Liver (tissue), 9 donors: ENCODE data around the gene TSEN2. TPM values are rescaled to one million over a fixed set of nuclear protein-coding genes. Genes with fewer than 3 reads are reported as not detected.
"Not testable (repeated sequence)": the region's sequence is repeated elsewhere in the genome, so short reads cannot be mapped to it uniquely, and the experiment has no call there.

Experiments used
- DNase-seq: peaks from one replicate; pipeline ENCODE4 v3.0.0-alpha.2; 2017; ENCODE audit warnings: low spot score
- H3K27ac ChIP-seq, 2 donors: one replicate each; pipeline ENCODE4 v1.7.0; 2013; ENCODE audit warnings: inconsistent platforms in 2 of 2, low read length in 2 of 2, control low read depth in 1 of 2, low read depth in 1 of 2, mild to moderate bottlenecking in 1 of 2
- H3K27me3 ChIP-seq, 4 donors: one replicate each; pipeline versions ENCODE4 v1.6.1 to v1.7.0; 2013; ENCODE audit warnings: low read length in 3 of 4, inconsistent platforms in 1 of 4, mild to moderate bottlenecking in 1 of 4, moderate library complexity in 1 of 4; ENCODE audit not compliant: control insufficient read depth in 4 of 4, insufficient read depth in 4 of 4
- H3K36me3 ChIP-seq, 4 donors: one replicate each; pipeline versions ENCODE4 v1.6.1 to v1.7.0; 2013; ENCODE audit warnings: low read length in 3 of 4, mild to moderate bottlenecking in 3 of 4, low read depth in 1 of 4, moderate library complexity in 1 of 4; ENCODE audit not compliant: control insufficient read depth in 4 of 4, insufficient read depth in 3 of 4
- H3K4me1 ChIP-seq, 4 donors: one replicate each; pipeline versions ENCODE4 v1.6.1 to v1.7.0; 2013; ENCODE audit warnings: low read length in 3 of 4, mild to moderate bottlenecking in 3 of 4, moderate library complexity in 1 of 4; ENCODE audit not compliant: control insufficient read depth in 4 of 4, insufficient read depth in 4 of 4
- H3K4me3 ChIP-seq, 3 donors: one replicate each; pipeline versions ENCODE4 v1.6.1 to v1.7.0; 2013; ENCODE audit warnings: low read length in 3 of 3, control low read depth in 1 of 3, low read depth in 1 of 3, mild to moderate bottlenecking in 1 of 3
- H3K9ac ChIP-seq, 2 donors: one replicate each; pipeline ENCODE4 v1.7.0; 2013; ENCODE audit warnings: low read length in 2 of 2, mild to moderate bottlenecking in 2 of 2, moderate library complexity in 2 of 2, control low read depth in 1 of 2, low read depth in 1 of 2
- H3K9me3 ChIP-seq, 4 donors: one replicate each; pipeline versions ENCODE4 v1.6.1 to v1.7.0; 2013; ENCODE audit warnings: low read length in 3 of 4; ENCODE audit not compliant: control insufficient read depth in 4 of 4
- ATF3 ChIP-seq: IDR thresholded peaks from 2 replicates; pipeline ENCODE4 v1.6.1; 2016; ENCODE audit warnings: antibody characterized with exemption
- FOXA1 ChIP-seq: IDR thresholded peaks from 2 replicates; pipeline ENCODE4 v1.6.1; 2016; ENCODE audit warnings: antibody characterized with exemption
- HNF4A ChIP-seq, 2 donors: conservative IDR thresholded peaks; 2 replicates each; pipeline ENCODE4 v1.6.1; 2016; ENCODE audit warnings: antibody characterized with exemption in 2 of 2, mild to moderate bottlenecking in 2 of 2
- JUND ChIP-seq, 2 donors: IDR thresholded peaks; 2 replicates each; pipeline ENCODE4 v1.6.1; 2016; ENCODE audit warnings: antibody characterized with exemption in 2 of 2
- MAX ChIP-seq: IDR thresholded peaks from 2 replicates; pipeline ENCODE4 v1.6.1; 2016; ENCODE audit warnings: antibody characterized with exemption
- NR2F2 ChIP-seq: IDR thresholded peaks from 2 replicates; pipeline ENCODE4 v1.6.1; 2016; ENCODE audit warnings: antibody characterized with exemption
- RAD21 ChIP-seq, 2 donors: IDR thresholded peaks; 2 replicates each; pipeline ENCODE4 v1.6.1; 2016; ENCODE audit warnings: antibody characterized with exemption in 2 of 2, mild to moderate bottlenecking in 2 of 2
- REST ChIP-seq: IDR thresholded peaks from 2 replicates; pipeline ENCODE4 v1.6.1; 2016; ENCODE audit warnings: antibody characterized with exemption, mild to moderate bottlenecking
- SP1 ChIP-seq: IDR thresholded peaks from 2 replicates; pipeline ENCODE4 v1.6.1; 2018; ENCODE audit warnings: antibody characterized with exemption, mild to moderate bottlenecking
- TAF1 ChIP-seq: conservative IDR thresholded peaks from 2 replicates; pipeline ENCODE4 v1.6.1; 2016; ENCODE audit warnings: antibody characterized with exemption, mild to moderate bottlenecking
- WGBS: extraction: QIAGEN DNeasy Blood & Tissue Kit; methylation state at CpG from one replicate; pipeline ENCODE4 v1.1.7; 2013; 5-methylcytosine and 5-hydroxymethylcytosine counted together
- polyA plus RNA-seq, 2 donors: library from polyadenylated mRNA; stranded (reverse) in 1 of 2; unstranded in 1 of 2; fragments of 200-250 nt in 1 of 2; fragments of >200 nt in 1 of 2; fragmentation: Nextera tagmentation in 1 of 2; extraction: Ambion mirVana in 1 of 2; gene quantifications; one replicate each; pipeline versions ENCODE4 v1.2.1 to v1.2.3, GENCODE V29; 2013 to 2015
- total RNA-seq, 2 donors: library from RNA; depleted of rRNA; stranded (reverse); fragments of >200 nt; gene quantifications; one replicate each; pipeline ENCODE4 v1.2.3, GENCODE V29; 2014
- donor health status: healthy.
- donor health status: healthy.
- donor health status: healthy.
- donor health status: healthy.
- donor health status: healthy.

The TSEN2 gene
- total and polyA plus RNA-seq, 4 donors: 4.1 to 14.1 (median 6.9) TPM

- Histone ChIP-seq H3K4me1 (no peaks in the 10 kb centered on the region), H3K9ac (no peak overlapping the region), H3K9me3 (no peaks in the 10 kb centered on the region), H3K27me3 (no peaks in the 10 kb centered on the region), H3K36me3 (peaks cover 0 to 15% (median 6%) of the 10 kb centered on the region in 4 donors), H3K27ac (no peak overlapping the region), H3K4me3 (no peak overlapping the region)
- TF ChIP-seq JUND (IDR thresholded peaks at IDR 0.05) (no peak), ATF3 (no peak), REST (no peak), MAX (no peak), HNF4A (conservative IDR thresholded peaks at IDR 0.05) (no peak), RAD21 (IDR thresholded peaks at IDR 0.05) (no peak), NR2F2 (no peak), SP1 (no peak), TAF1 (no peak)
- no peak for DNase-seq
- WGBS: 96% methylated on average over 6 of the region's 6 CpGs
Measured at GRCh38 chr3:12536423-12536822, 52.1 kb downstream of the TSEN2 start.

- H3K36me3 ChIP-seq: peaks cover 0 to 4% (median 1%) of the 10 kb centered on the region in 4 donors
- no peak for DNase-seq
- H3K27me3 ChIP-seq: no peaks in the 10 kb centered on the region
- H3K4me3 ChIP-seq: no peak overlapping the region
- WGBS: 76% methylated on average over 8 of the region's 8 CpGs
- no peaks in the 10 kb centered on the region for H3K9me3 ChIP-seq
- H3K27ac ChIP-seq: no peak overlapping the region
- TF ChIP-seq FOXA1 (no peak), RAD21 (IDR thresholded peaks at IDR 0.05) (peak in 1 of 2 donors; percentile 36)
- no peaks in the 10 kb centered on the region for H3K4me1 ChIP-seq
- no peak overlapping the region for H3K9ac ChIP-seq
Measured at GRCh38 chr3:12541625-12542024, 57.3 kb downstream of the TSEN2 start.

GRCh38 chr3:12543497-12543896 lies 59.2 kb downstream of the TSEN2 start:
- WGBS: 92% methylated on average over 12 of the region's 12 CpGs
- not testable (repeated sequence) for DNase-seq

More at GRCh38 chr3:12543497-12543896, 59.2 kb downstream of the TSEN2 start:
- H3K9me3 ChIP-seq, H3K9ac ChIP-seq, H3K27ac ChIP-seq, H3K27me3 ChIP-seq, H3K36me3 ChIP-seq, H3K4me1 ChIP-seq, H3K4me3 ChIP-seq: not testable (repeated sequence)
